22Rv1 (cell line): ENCODE measurements around the gene CDHR5.

Experiments
- H3K27ac ChIP-seq: fragments of 450-650 bp; 2 replicates; pipeline ENCODE4 v1.5.1; 2017
- CTCF ChIP-seq: fragments of 450-650 bp; IDR thresholded peaks from 2 replicates; pipeline ENCODE4 v1.5.1; 2017; ENCODE audit warnings: mild to moderate bottlenecking
- ZFX ChIP-seq: fragments of 450-650 bp; IDR thresholded peaks from 2 replicates; pipeline ENCODE4 v1.6.1; 2017; ENCODE audit warnings: antibody characterized with exemption, borderline replicate concordance

The CDHR5 gene

GRCh38 chr11:595400-595799 is 29.4 kb downstream of the CDHR5 start:
- H3K27ac ChIP-seq, result no peak overlapping the region
- TF ChIP-seq CTCF (no peak), ZFX (no peak)

- no peak overlapping the region for H3K27ac ChIP-seq
- no peak for TF ChIP-seq CTCF
- TF ChIP-seq ZFX, result no peak
These were observed 31.4 kb downstream of the CDHR5 start for GRCh38 chr11:593347-593746.

- TF ChIP-seq CTCF (no peak), ZFX (no peak)
- H3K27ac ChIP-seq, result no peak overlapping the region
These were observed 31.8 kb downstream of the CDHR5 start for GRCh38 chr11:592918-593317.

- H3K27ac ChIP-seq, result no peak overlapping the region
- TF ChIP-seq ZFX (no peak), CTCF (no peak)
These were observed 32.3 kb downstream of the CDHR5 start for GRCh38 chr11:592501-592900.

GRCh38 chr11:590997-591396 is 33.8 kb downstream of the CDHR5 start:
- no peak overlapping the region for H3K27ac ChIP-seq
- no peak for TF ChIP-seq ZFX
- no peak for TF ChIP-seq CTCF

GRCh38 chr11:589798-590197 is 35.0 kb downstream of the CDHR5 start:
- H3K27ac ChIP-seq, result no peak overlapping the region
- TF ChIP-seq ZFX (no peak), CTCF (no peak)

GRCh38 chr11:587978-588380 is 36.8 kb downstream of the CDHR5 start:
- H3K27ac ChIP-seq, result no peak overlapping the region

More at GRCh38 chr11:587978-588380, 36.8 kb downstream of the CDHR5 start:
- TF ChIP-seq CTCF (no peak), ZFX (no peak)
